Tibial nerve (tissue), 4 donors: ENCODE measurements around the gene BCL2. TPM values are rescaled to one million over a fixed set of nuclear protein-coding genes. Genes with fewer than 3 reads are reported as not detected.

Experiments used
- DNase-seq, 2 donors: peaks; one replicate each; pipeline ENCODE4 v3.0.0-alpha.2; 2019; ENCODE audit warnings: low spot score in 2 of 2
- H3K27ac ChIP-seq, 4 donors: fragments of 200-600 bp; sonication (generic) in 3 of 4; one replicate each; pipeline ENCODE4 v1.5.1; 2017 to 2019; ENCODE audit warnings: mild to moderate bottlenecking in 1 of 4
- H3K27me3 ChIP-seq, 2 donors: fragments of 200-600 bp; sonication (generic) in 1 of 2; one replicate each; pipeline versions ENCODE4 v1.5.1 to v1.6.0; 2017 to 2019
- H3K36me3 ChIP-seq, 3 donors: fragments of 200-600 bp; sonication (generic); one replicate each; pipeline ENCODE4 v1.5.1; 2018 to 2019
- H3K4me1 ChIP-seq, 4 donors: fragments of 200-600 bp; sonication (generic) in 3 of 4; one replicate each; pipeline ENCODE4 v1.5.1; 2017 to 2019
- H3K4me3 ChIP-seq, 4 donors: fragments of 200-600 bp; sonication (generic) in 3 of 4; one replicate each; pipeline ENCODE4 v1.5.1; 2017 to 2019; ENCODE audit warnings: mild to moderate bottlenecking in 1 of 4, moderate library complexity in 1 of 4
- H3K9me3 ChIP-seq, 4 donors: fragments of 200-600 bp; sonication (generic) in 3 of 4; one replicate each; pipeline ENCODE4 v1.5.1; 2017 to 2019
- EP300 ChIP-seq, 2 donors: sonication (generic); formaldehyde crosslinking; IDR thresholded peaks; one replicate each; pipeline ENCODE4 v1.6.1; 2017; ENCODE audit warnings: antibody characterized with exemption in 2 of 2, mild to moderate bottlenecking in 1 of 2
- POLR2A ChIP-seq, 2 donors: fragments of 450-650 bp; IDR thresholded peaks; one replicate each; pipeline ENCODE4 v1.6.1; 2017; ENCODE audit warnings: antibody characterized with exemption in 2 of 2, mild to moderate bottlenecking in 2 of 2, moderate library complexity in 2 of 2
- WGBS, 2 donors: methylation state at CpG; one replicate each; pipeline ENCODE4 v1.1.5; 2018; 5-methylcytosine and 5-hydroxymethylcytosine counted together
- total RNA-seq, 4 donors: library from RNA; depleted of rRNA; stranded (reverse); fragments of >200 nt; gene quantifications; one replicate each; pipeline ENCODE4 v1.1.0, GENCODE V29; 2016
- TF ChIP-seq, protein P1 (sequence below), 5 experiments: fragments of 200-600 bp in 3 of 5; fragments of 450-650 bp in 2 of 5; sonication (generic) in 3 of 5; IDR thresholded peaks; one replicate each; pipeline ENCODE4 v1.5.1; 2016 to 2019; ENCODE audit warnings: antibody characterized with exemption in 5 of 5, mild to moderate bottlenecking in 3 of 5, moderate library complexity in 2 of 5

BCL2 gene
- total RNA-seq, 4 donors from 2014 or later, result 54.7 to 79.1 (median 67.0) TPM

DNA sequence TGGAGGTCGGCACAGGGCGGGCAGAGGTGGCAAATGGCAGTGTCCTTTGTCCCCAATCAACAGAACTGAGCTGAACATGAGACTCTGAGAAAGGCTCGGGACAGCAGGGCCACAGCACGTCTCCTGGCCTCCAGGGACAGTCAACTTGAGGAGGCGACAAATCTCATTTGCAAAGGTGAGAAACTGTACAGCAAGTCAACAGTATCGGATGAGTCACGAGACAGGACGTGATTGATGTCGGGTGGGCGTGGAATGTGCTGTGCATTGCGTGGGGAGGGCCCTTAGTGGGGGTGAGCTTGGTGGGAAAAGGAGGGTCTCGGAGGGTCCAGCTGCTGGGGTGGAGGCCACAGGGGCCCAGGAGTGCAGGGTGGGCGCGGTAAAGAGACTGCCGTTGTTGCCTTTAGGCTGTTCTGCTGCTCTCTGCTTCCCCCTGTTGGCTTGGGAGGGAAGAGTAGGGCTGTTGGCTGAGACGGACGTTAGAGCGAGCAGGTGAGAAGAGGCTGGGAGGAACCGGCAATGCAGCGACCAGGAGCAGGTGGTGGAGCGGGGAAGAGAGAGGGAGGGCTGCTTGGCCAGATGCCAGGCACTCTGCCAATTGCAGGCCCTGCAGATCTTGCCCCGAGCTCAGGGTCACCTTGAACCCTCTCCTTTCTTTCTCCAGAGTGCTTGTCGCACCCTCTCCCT lies 164.3 kb downstream of the BCL2 start:
- 63 to 69% methylated on average over 23 of the region's 23 CpGs for WGBS, 2 donors
- Histone ChIP-seq H3K27ac (peak overlapping the region in 3 of 4 donors; percentile 28 to 48 (median 39)), H3K36me3 (no peaks in the 10 kb centered on the region), H3K9me3 (no peaks in the 10 kb centered on the region), H3K4me1 (peaks cover 0 to 68% (median 39%) of the 10 kb centered on the region in 4 donors), H3K27me3 (no peaks in the 10 kb centered on the region), H3K4me3 (peak overlapping the region in 2 of 4 donors; percentile 11 to 14)
- peak in 1 of 2 donors; percentile 64 for DNase-seq
- TF ChIP-seq, protein P1, sequence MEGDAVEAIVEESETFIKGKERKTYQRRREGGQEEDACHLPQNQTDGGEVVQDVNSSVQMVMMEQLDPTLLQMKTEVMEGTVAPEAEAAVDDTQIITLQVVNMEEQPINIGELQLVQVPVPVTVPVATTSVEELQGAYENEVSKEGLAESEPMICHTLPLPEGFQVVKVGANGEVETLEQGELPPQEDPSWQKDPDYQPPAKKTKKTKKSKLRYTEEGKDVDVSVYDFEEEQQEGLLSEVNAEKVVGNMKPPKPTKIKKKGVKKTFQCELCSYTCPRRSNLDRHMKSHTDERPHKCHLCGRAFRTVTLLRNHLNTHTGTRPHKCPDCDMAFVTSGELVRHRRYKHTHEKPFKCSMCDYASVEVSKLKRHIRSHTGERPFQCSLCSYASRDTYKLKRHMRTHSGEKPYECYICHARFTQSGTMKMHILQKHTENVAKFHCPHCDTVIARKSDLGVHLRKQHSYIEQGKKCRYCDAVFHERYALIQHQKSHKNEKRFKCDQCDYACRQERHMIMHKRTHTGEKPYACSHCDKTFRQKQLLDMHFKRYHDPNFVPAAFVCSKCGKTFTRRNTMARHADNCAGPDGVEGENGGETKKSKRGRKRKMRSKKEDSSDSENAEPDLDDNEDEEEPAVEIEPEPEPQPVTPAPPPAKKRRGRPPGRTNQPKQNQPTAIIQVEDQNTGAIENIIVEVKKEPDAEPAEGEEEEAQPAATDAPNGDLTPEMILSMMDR (IDR thresholded peaks at IDR 0.05), result peak; percentile 38 to 70 (median 57)
- TF ChIP-seq POLR2A (IDR thresholded peaks at IDR 0.05) (no peak), EP300 (IDR thresholded peaks at IDR 0.05) (no peak)

DNA sequence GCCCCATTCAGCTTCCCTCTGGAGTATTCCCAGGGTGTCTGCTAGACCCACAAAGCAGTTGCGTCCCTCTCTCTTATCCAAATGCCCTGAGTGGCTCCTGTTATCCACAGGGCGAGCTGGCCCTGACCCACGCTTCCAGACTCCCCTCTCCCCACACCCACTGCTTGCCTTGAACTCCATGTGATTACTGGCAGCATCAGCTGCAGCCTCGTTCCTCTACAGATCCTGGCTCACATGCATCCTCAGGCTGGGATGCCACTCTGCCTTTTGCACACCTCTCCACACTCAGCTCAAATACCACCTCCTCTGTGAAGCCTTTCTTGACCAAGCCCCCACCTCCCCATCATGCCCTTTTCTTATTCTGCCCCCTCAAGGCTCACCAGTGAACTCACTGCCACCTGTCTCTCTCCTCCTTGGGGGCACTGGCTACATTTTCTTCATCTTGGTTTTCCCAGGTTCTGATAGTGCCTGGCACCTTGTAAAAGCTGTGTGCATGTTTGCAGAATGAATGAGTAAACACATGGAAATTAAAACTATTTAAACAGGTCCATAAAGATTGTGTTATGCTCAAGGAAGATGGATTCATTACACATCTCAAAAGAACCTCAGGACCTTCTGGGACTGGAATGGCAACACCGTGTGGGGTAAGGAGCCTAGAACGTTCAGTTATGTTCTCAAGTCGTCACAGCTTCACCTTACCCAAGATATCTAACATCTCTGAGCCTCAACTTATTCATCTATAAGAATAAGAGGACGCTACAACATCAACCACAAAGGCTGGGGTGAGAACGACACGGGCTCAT lies 165.0 kb downstream of the BCL2 start:
- TF ChIP-seq EP300 (IDR thresholded peaks at IDR 0.05), result no peak
- TF ChIP-seq, protein P1 (IDR thresholded peaks at IDR 0.05), result no peak
- TF ChIP-seq POLR2A (IDR thresholded peaks at IDR 0.05), result no peak
- Histone ChIP-seq H3K4me1 (peaks cover 0 to 66% (median 31%) of the 10 kb centered on the region in 4 donors), H3K27me3 (no peaks in the 10 kb centered on the region), H3K27ac (peak overlapping the region in 2 of 4 donors; percentile 8 to 48), H3K9me3 (no peaks in the 10 kb centered on the region), H3K36me3 (no peaks in the 10 kb centered on the region), H3K4me3 (peak overlapping the region in 1 of 4 donors; percentile 14)
- 85 to 87% methylated on average over 10 of the region's 10 CpGs for WGBS, 2 donors
- no peak for DNase-seq

DNA sequence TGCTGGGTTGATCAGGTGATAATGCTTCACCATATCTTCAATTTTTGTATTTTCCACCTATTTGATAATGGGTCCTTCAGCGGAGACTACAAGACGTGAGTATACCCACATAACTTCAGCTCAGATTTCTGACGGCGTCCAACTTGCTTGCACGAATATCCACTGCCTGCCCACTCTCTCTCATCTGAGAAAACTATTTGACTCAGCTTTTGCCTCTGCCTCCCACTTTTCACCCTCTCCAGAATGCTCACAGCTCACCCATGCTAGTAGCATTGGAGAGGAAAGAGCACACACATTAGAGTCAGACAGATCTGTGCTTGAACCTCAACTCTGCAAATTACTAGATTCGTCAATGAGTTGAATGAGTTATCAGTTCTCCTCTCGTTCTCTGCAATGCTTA lies 166.8 kb downstream of the BCL2 start:
- TF ChIP-seq POLR2A (IDR thresholded peaks at IDR 0.05), result no peak
- no peak for TF ChIP-seq EP300 (IDR thresholded peaks at IDR 0.05)
- TF ChIP-seq, protein P1 (IDR thresholded peaks at IDR 0.05), result no peak
- WGBS, 2 donors, result 72 to 75% methylated on average over 7 of the region's 7 CpGs
- H3K4me3 ChIP-seq, result no peak overlapping the region
- H3K36me3 ChIP-seq, result no peaks in the 10 kb centered on the region
- H3K4me1 ChIP-seq, result peaks cover 0 to 70% (median 21%) of the 10 kb centered on the region in 4 donors
- no peak overlapping the region for H3K27ac ChIP-seq
- no peaks in the 10 kb centered on the region for H3K27me3 ChIP-seq
- no peaks in the 10 kb centered on the region for H3K9me3 ChIP-seq
- no peak for DNase-seq

DNA sequence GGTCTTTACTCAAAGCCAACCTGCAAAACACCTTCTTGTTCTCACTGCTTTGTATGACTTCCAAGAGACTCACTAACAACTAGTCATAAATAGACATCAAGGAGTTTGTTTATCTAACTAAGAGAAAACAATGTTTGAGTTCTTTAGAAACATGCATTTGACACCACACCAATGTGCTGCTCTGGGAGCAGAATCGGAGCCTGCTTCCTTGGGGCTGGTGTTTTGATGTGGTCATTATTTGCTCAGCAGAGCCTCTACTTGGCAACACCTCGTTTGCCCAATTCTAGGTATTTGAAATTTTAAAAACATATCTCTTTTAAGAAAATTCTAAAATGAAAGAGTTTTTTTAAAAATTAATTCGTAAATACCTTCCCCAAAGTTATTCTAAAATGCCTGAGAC lies 167.5 kb downstream of the BCL2 start:
- DNase-seq, result no peak
- Histone ChIP-seq H3K4me3 (no peak overlapping the region), H3K4me1 (peaks cover 0 to 70% (median 19%) of the 10 kb centered on the region in 4 donors), H3K27ac (no peak overlapping the region), H3K9me3 (no peaks in the 10 kb centered on the region), H3K27me3 (no peaks in the 10 kb centered on the region), H3K36me3 (no peaks in the 10 kb centered on the region)
- WGBS, 2 donors, result 76 to 81% methylated on average over 3 of the region's 3 CpGs
- TF ChIP-seq POLR2A (IDR thresholded peaks at IDR 0.05) (no peak), EP300 (IDR thresholded peaks at IDR 0.05) (no peak)
- TF ChIP-seq, protein P1 (IDR thresholded peaks at IDR 0.05), result no peak

DNA sequence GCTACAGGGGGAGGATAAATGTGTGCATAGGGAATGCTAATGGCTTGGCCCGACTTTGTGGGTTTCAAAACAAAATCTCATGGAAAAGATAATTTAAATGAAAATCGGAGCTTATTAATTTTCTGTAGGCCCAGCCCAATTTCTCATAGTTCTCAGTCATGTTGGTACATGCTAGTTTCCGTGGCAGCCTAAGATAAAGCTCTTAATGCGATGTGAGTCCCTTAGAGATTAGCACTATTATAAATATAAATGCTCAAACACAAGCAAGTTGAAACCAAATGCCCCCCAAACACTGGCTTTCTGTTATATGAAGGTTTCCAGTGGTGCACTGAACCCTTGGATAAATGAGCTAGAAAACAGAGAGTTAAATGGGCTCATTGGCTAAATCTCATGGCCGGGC lies 168.0 kb downstream of the BCL2 start:
- TF ChIP-seq, protein P1 (IDR thresholded peaks at IDR 0.05), result no peak
- no peak for TF ChIP-seq EP300 (IDR thresholded peaks at IDR 0.05)
- TF ChIP-seq POLR2A (IDR thresholded peaks at IDR 0.05), result no peak
- H3K4me1 ChIP-seq, result peaks cover 0 to 70% (median 18%) of the 10 kb centered on the region in 4 donors
- WGBS, 2 donors, result 88 to 89% methylated on average over 5 of the region's 5 CpGs

More for the DNA sequence above, 168.0 kb downstream of the BCL2 start:
- Histone ChIP-seq H3K36me3 (no peaks in the 10 kb centered on the region), H3K4me3 (no peak overlapping the region), H3K27ac (no peak overlapping the region), H3K9me3 (no peaks in the 10 kb centered on the region), H3K27me3 (no peaks in the 10 kb centered on the region)
- DNase-seq, result no peak
